Aorta (tissue), 5 donors: Measurements from ENCODE around the gene DMKN. TPM values are rescaled to one million over a fixed set of nuclear protein-coding genes. Genes with fewer than 3 reads are reported as not detected.

Experiments used
- ATAC-seq: fragments of 200-7000 bp; cut with Tn5 transposase; one replicate; pipeline ENCODE4 v1.9.1; 2022; ENCODE audit warnings: moderate library complexity; ENCODE audit not compliant: low FRiP score
- DNase-seq, 2 donors: peaks; one replicate each; pipeline ENCODE4 v3.0.0-alpha.2; 2020
- H3K27ac ChIP-seq, 2 donors: one replicate each; pipeline ENCODE4 v1.5.1; 2013; ENCODE audit warnings: low read length in 2 of 2, mild to moderate bottlenecking in 2 of 2, moderate library complexity in 2 of 2, control low read depth in 1 of 2, inconsistent platforms in 1 of 2, low read depth in 1 of 2
- H3K27me3 ChIP-seq, 2 donors: one replicate each; pipeline ENCODE4 v1.6.1; 2013; ENCODE audit warnings: control low read depth in 1 of 2, low read length in 1 of 2, mild to moderate bottlenecking in 1 of 2, moderate library complexity in 1 of 2; ENCODE audit not compliant: insufficient read depth in 2 of 2, control insufficient read depth in 1 of 2
- H3K36me3 ChIP-seq, 2 donors: one replicate each; pipeline ENCODE4 v1.6.1; 2013; ENCODE audit warnings: control low read depth in 1 of 2, low read length in 1 of 2, mild to moderate bottlenecking in 1 of 2; ENCODE audit not compliant: insufficient read depth in 2 of 2, control insufficient read depth in 1 of 2
- H3K4me1 ChIP-seq, 2 donors: one replicate each; pipeline ENCODE4 v1.6.1; 2013; ENCODE audit warnings: low read length in 2 of 2, control low read depth in 1 of 2, mild to moderate bottlenecking in 1 of 2, moderate library complexity in 1 of 2; ENCODE audit not compliant: insufficient read depth in 2 of 2, control insufficient read depth in 1 of 2
- H3K4me3 ChIP-seq, 2 donors: one replicate each; pipeline ENCODE4 v1.5.1; 2013; ENCODE audit warnings: low read length in 2 of 2, control low read depth in 1 of 2, mild to moderate bottlenecking in 1 of 2
- H3K9me3 ChIP-seq: one replicate; pipeline ENCODE4 v1.6.1; 2013; ENCODE audit warnings: mild to moderate bottlenecking, low read length; ENCODE audit not compliant: control insufficient read depth
- WGBS, 2 donors: extraction: QIAGEN DNeasy Blood & Tissue Kit; methylation state at CpG; one replicate each; pipeline ENCODE4 v1.1.7; 2013; 5-methylcytosine and 5-hydroxymethylcytosine counted together
- intact Hi-C, 2 donors: fragments of 100-400 bp; cut with DNase I; formaldehyde crosslinking; loops; one replicate each; pipeline versions ENCODE4 v1.14.2 to v1.15.0; 2022
- polyA plus RNA-seq, 2 donors: library from polyadenylated mRNA; stranded (reverse); fragments of 200-250 nt; gene quantifications; one replicate each; pipeline ENCODE4 v1.2.3, GENCODE V29; 2013
- total RNA-seq, 2 donors: library from RNA; stranded (reverse); fragmentation: NEBNext Ultra II Directional; extraction: Animal tissue kit (Norgen Biotek cat#: 25700); gene quantifications; one replicate each; pipeline ENCODE4 v1.2.1, GENCODE V29; 2021
- donor health status: healthy with polysubstance abuse.
- donor health status: Bipolar disorder and iron deficiency.
- donor health status: DM: no; HTN: no; CAD: no.
- donor health status: DM: no; HTN: no; CAD: no.
- donor health status: DM: yes; HTN: yes; CAD: no.

The DMKN gene
- total and polyA plus RNA-seq, 4 donors, result 22.2 to 43.7 (median 26.5) TPM

GRCh38 chr19:35460608-35461007 lies 52.8 kb downstream of the DMKN start:
- intact Hi-C loops, result no loop called here
- no peak for ATAC-seq
- no peak overlapping the region for H3K27ac ChIP-seq
- H3K4me1 ChIP-seq, result no peaks in the 10 kb centered on the region
- no peaks in the 10 kb centered on the region for H3K36me3 ChIP-seq
- no peak overlapping the region for H3K4me3 ChIP-seq
- WGBS, 2 donors, result 88% methylated on average over 10 of the region's 10 CpGs
- no peaks in the 10 kb centered on the region for H3K9me3 ChIP-seq
- H3K27me3 ChIP-seq, result no peaks in the 10 kb centered on the region
- no peak for DNase-seq

- Histone ChIP-seq H3K27me3 (no peaks in the 10 kb centered on the region), H3K4me1 (no peaks in the 10 kb centered on the region), H3K9me3 (no peaks in the 10 kb centered on the region), H3K27ac (no peak overlapping the region), H3K36me3 (no peaks in the 10 kb centered on the region), H3K4me3 (no peak overlapping the region)
- WGBS, 2 donors, result 42 to 46% methylated on average over 14 of the region's 14 CpGs
- intact Hi-C loops, result no loop called here
- DNase-seq, result peak in 1 of 2 donors; percentile 77
- peak; percentile 33 for ATAC-seq
These were observed 53.9 kb downstream of the DMKN start for GRCh38 chr19:35459414-35460082.

- no peak for DNase-seq
- no peaks in the 10 kb centered on the region for H3K36me3 ChIP-seq
- no peaks in the 10 kb centered on the region for H3K4me1 ChIP-seq
These were observed 54.6 kb downstream of the DMKN start for GRCh38 chr19:35458731-35459391.

DNA sequence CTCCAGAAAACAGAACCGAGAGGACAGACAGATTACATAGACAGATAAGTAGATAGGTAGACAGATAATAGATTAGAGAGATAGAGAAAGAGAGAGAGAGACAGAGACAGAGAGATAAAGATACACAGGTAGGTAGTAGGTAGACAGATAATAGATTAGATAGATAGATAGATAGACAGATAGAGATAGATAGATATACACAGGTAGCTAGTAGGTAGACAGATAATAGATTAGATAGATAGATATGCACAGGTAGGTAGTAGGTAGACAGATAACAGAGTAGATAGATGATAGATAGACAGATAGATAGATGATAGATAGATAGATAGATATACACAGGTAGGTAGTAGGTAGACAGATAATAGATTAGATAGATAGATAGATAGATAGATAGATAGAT lies 55.3 kb downstream of the DMKN start:
- H3K27ac ChIP-seq, result no peak overlapping the region
- no peak for ATAC-seq
- DNase-seq, result no peak
- intact Hi-C loops, result no loop called here
- no peaks in the 10 kb centered on the region for H3K4me1 ChIP-seq
- no peaks in the 10 kb centered on the region for H3K27me3 ChIP-seq
- no peaks in the 10 kb centered on the region for H3K9me3 ChIP-seq
- 70 to 88% methylated on average over 1 of the region's 1 CpG for WGBS, 2 donors
- no peaks in the 10 kb centered on the region for H3K36me3 ChIP-seq
- no peak overlapping the region for H3K4me3 ChIP-seq

More at GRCh38 chr19:35458731-35459391, 54.6 kb downstream of the DMKN start:
- 56 to 59% methylated on average over 10 of the region's 10 CpGs for WGBS, 2 donors
- H3K27ac ChIP-seq, result no peak overlapping the region
- no peaks in the 10 kb centered on the region for H3K27me3 ChIP-seq
- ATAC-seq, result peak; percentile 36
- no peaks in the 10 kb centered on the region for H3K9me3 ChIP-seq
- H3K4me3 ChIP-seq, result no peak overlapping the region
- intact Hi-C loops, result no loop called here

GRCh38 chr19:35457173-35457572 lies 56.3 kb downstream of the DMKN start:
- no peak for DNase-seq
- ATAC-seq, result no peak
- WGBS, 2 donors, result 84 to 89% methylated on average over 5 of the region's 5 CpGs
- H3K27me3 ChIP-seq, result no peaks in the 10 kb centered on the region
- no peak overlapping the region for H3K27ac ChIP-seq
- no peaks in the 10 kb centered on the region for H3K9me3 ChIP-seq
- intact Hi-C loops, result no loop called here
- no peak overlapping the region for H3K4me3 ChIP-seq
- no peaks in the 10 kb centered on the region for H3K36me3 ChIP-seq
- H3K4me1 ChIP-seq, result no peaks in the 10 kb centered on the region

- intact Hi-C loops, result no loop called here
- H3K27me3 ChIP-seq, result no peaks in the 10 kb centered on the region
- no peak for DNase-seq
- no peak for ATAC-seq
- H3K9me3 ChIP-seq, result no peaks in the 10 kb centered on the region
- 70 to 72% methylated on average over 3 of the region's 3 CpGs for WGBS, 2 donors
- no peak overlapping the region for H3K4me3 ChIP-seq
- H3K27ac ChIP-seq, result no peak overlapping the region
- no peaks in the 10 kb centered on the region for H3K4me1 ChIP-seq
- no peaks in the 10 kb centered on the region for H3K36me3 ChIP-seq
These were observed 57.7 kb downstream of the DMKN start for GRCh38 chr19:35455616-35456201.

- H3K27me3 ChIP-seq, result no peaks in the 10 kb centered on the region
- intact Hi-C loops, result no loop called here
- H3K27ac ChIP-seq, result no peak overlapping the region
- no peak overlapping the region for H3K4me3 ChIP-seq
- no peaks in the 10 kb centered on the region for H3K4me1 ChIP-seq
- no peaks in the 10 kb centered on the region for H3K36me3 ChIP-seq
- no peaks in the 10 kb centered on the region for H3K9me3 ChIP-seq
- 76 to 87% methylated on average over 2 of the region's 2 CpGs for WGBS, 2 donors
- no peak for DNase-seq
- no peak for ATAC-seq
These were observed 58.8 kb downstream of the DMKN start for GRCh38 chr19:35454663-35455062.

DNA sequence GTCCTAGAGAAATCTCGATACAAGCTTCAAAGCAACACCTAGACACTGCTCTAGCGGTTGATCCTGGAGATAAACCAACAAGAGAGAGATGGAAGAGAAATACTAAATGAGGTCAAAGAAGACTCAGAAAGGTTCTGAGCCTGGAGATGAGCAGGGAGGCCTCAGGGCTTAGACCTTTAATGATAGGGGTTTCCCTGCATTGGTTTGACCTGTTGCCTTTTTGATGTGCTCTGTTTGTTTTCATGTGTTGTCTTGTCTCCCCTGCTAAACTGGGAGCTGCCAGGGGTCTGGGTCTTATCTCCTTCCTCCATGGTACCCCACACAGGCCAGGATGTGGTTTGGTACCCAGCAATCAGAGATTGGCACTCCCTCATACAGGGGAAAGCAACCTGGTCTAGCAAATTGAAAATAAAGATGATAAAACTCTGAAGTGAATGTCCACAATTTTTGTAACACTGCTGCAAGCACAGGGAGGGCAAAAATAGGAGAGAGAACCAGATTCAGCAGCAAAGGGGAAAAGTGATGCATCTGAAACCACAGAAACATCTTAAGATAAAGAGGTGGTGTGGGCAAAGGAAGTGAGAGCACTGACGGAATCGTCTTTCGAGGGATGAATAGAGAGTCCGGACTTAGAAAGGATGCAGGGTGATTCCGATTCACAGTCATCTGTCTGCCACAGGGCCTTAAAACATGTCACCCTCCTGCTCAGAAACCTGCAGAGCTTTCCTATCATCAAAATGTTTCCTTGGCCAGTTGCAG lies 61.9 kb downstream of the DMKN start:
- no peak overlapping the region for H3K27ac ChIP-seq
- WGBS, 2 donors, result 80 to 82% methylated on average over 7 of the region's 7 CpGs
- H3K36me3 ChIP-seq, result no peaks in the 10 kb centered on the region
- H3K4me3 ChIP-seq, result no peak overlapping the region
- ATAC-seq (no peak), DNase-seq (peak in 1 of 2 donors; percentile 11)
- no peaks in the 10 kb centered on the region for H3K9me3 ChIP-seq
- intact Hi-C loops, result no loop called here
- no peaks in the 10 kb centered on the region for H3K4me1 ChIP-seq
- H3K27me3 ChIP-seq, result no peaks in the 10 kb centered on the region
